Measurements from ENCODE around the gene JAKMIP2. TPM values are rescaled to one million over a fixed set of nuclear protein-coding genes. Genes with fewer than 3 reads are reported as not detected.

JAKMIP2 gene
- total and polyA plus RNA-seq, 11 donors: under 0.01 to 1.5 (median 0.16) TPM; not detected in 1

GRCh38 chr5:147800491-147800890 is 18.0 kb upstream of the JAKMIP2 start:
- H3K4me1 ChIP-seq: peaks cover 0 to 12% (median 0%) of the 10 kb centered on the region in 12 donors
- no peak overlapping the region for H3K4me3 ChIP-seq
- no peaks in the 10 kb centered on the region for H3K9me3 ChIP-seq
- H3K27ac ChIP-seq: no peak overlapping the region
- H3K27me3 ChIP-seq: peaks cover 0 to 6% (median 0%) of the 10 kb centered on the region in 9 donors
- no peak for TF ChIP-seq POLR2A (IDR thresholded peaks at IDR 0.05)
- TF ChIP-seq CTCF (IDR thresholded peaks at IDR 0.05): no peak
- DNase-seq (no peak), ATAC-seq (no peak)
- no peaks in the 10 kb centered on the region for H3K36me3 ChIP-seq
- intact Hi-C loops (cut with DNase I): no loop called here
- WGBS, 4 donors: 80 to 89% (median 85%) methylated on average over 3 of the region's 3 CpGs

- no peaks in the 10 kb centered on the region for H3K4me1 ChIP-seq
- no peak for DNase-seq
- ATAC-seq: no peak
- peaks cover 0 to 6% (median 0%) of the 10 kb centered on the region in 9 donors for H3K27me3 ChIP-seq
- no peaks in the 10 kb centered on the region for H3K36me3 ChIP-seq
- H3K27ac ChIP-seq: no peak overlapping the region
- H3K9me3 ChIP-seq: no peaks in the 10 kb centered on the region
- intact Hi-C loops (cut with DNase I): no loop called here
- no peak overlapping the region for H3K4me3 ChIP-seq
- TF ChIP-seq CTCF (IDR thresholded peaks at IDR 0.05) (no peak), POLR2A (IDR thresholded peaks at IDR 0.05) (no peak)
- 74 to 85% (median 76%) methylated on average over 6 of the region's 6 CpGs for WGBS, 4 donors
Observed at GRCh38 chr5:147796556-147797308, 14.2 kb upstream of the JAKMIP2 start.

- TF ChIP-seq CTCF (IDR thresholded peaks at IDR 0.05) (no peak), POLR2A (IDR thresholded peaks at IDR 0.05) (no peak)
- Histone ChIP-seq H3K4me3 (no peak overlapping the region), H3K4me1 (no peaks in the 10 kb centered on the region), H3K27me3 (peaks cover 0 to under 1% (median 0%) of the 10 kb centered on the region in 9 donors), H3K36me3 (no peaks in the 10 kb centered on the region), H3K27ac (no peak overlapping the region), H3K9me3 (no peaks in the 10 kb centered on the region)
- intact Hi-C loops (cut with DNase I): no loop called here
- 78 to 86% (median 80%) methylated on average over 6 of the region's 6 CpGs for WGBS, 4 donors
- DNase-seq: no peak
- ATAC-seq: no peak
Observed at GRCh38 chr5:147791181-147791580, 8.7 kb upstream of the JAKMIP2 start.

- WGBS, 4 donors: 77 to 92% (median 83%) methylated on average over 2 of the region's 2 CpGs
- ATAC-seq (no peak), DNase-seq (no peak)
- no peaks in the 10 kb centered on the region for H3K9me3 ChIP-seq
- no peak overlapping the region for H3K4me3 ChIP-seq
- H3K36me3 ChIP-seq: no peaks in the 10 kb centered on the region
- H3K27me3 ChIP-seq: peaks cover 0 to 8% (median 0%) of the 10 kb centered on the region in 9 donors
- no peaks in the 10 kb centered on the region for H3K4me1 ChIP-seq
- no peak for TF ChIP-seq POLR2A (IDR thresholded peaks at IDR 0.05)
- no peak for TF ChIP-seq CTCF (IDR thresholded peaks at IDR 0.05)
- intact Hi-C loops (cut with DNase I): no loop called here
- no peak overlapping the region for H3K27ac ChIP-seq
Observed at GRCh38 chr5:147789820-147790219, 7.3 kb upstream of the JAKMIP2 start.

Data from heart left ventricle (tissue), 16 donors.